D721Med (cell line): ENCODE results near the gene COL23A1.

Source experiments
- DNase-seq: peaks from one replicate; pipeline ENCODE4 v3.0.0; 2011; ENCODE audit warnings: low spot score; ENCODE audit not compliant: insufficient read length
- FAIRE-seq: peaks from 2 replicates; lab custom pipeline; 2011; peaks lifted over from hg19 to GRCh38; lab: Jason Lieb, UNC
- CTCF ChIP-seq: IDR thresholded peaks from 2 replicates; pipeline ENCODE4 v1.5.1; 2012; ENCODE audit warnings: mild to moderate bottlenecking, control low read depth; ENCODE audit not compliant: insufficient read depth; ENCODE audit errors: missing control alignments

Gene COL23A1

GRCh38 chr5:178350361-178351220 lies 239.6 kb downstream of the COL23A1 start:
- DNase-seq, result no peak
- TF ChIP-seq CTCF, result no peak
- no peak for FAIRE-seq

DNA sequence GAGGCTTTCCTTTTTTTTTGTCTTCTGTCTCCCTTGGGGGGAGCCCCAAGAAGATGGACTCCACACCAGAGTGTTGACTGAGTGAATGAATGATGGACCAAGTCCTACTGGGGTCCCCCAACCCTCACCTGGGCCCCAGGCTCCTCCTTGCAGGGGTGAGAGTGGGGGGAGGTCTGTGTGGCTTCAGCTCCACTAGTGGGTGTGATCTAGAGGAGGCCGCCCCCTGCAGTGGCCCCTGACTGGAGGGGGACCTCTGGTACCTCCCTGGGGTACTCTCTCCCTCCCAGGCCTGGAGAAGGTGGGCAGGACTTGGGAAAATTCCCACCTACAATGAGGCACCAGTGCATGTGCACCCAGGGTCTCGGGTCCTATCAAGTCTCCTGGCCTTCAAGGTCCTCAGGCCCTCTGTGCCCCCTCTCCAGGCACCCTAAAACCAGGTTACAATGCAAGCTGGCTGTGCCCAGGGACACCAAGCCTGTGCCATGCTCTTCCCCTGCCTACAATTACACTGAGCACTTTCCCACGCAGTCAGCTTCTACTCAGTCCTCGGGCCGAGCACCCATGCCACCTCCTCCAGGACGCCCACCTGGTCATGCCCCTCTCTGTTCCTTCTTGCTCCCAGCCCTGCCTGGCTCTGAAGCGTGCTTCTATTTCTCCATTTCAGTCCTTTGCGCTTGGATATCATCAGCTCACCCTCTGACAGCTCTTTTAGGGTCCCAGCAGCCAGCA lies 240.4 kb downstream of the COL23A1 start:
- no peak for TF ChIP-seq CTCF
- FAIRE-seq (no peak), DNase-seq (no peak)

- DNase-seq (no peak), FAIRE-seq (no peak)
- TF ChIP-seq CTCF, result no peak
These were observed 241.1 kb downstream of the COL23A1 start for GRCh38 chr5:178349075-178349511.

GRCh38 chr5:178348356-178349074 lies 241.7 kb downstream of the COL23A1 start:
- no peak for TF ChIP-seq CTCF
- DNase-seq (no peak), FAIRE-seq (no peak)

DNA sequence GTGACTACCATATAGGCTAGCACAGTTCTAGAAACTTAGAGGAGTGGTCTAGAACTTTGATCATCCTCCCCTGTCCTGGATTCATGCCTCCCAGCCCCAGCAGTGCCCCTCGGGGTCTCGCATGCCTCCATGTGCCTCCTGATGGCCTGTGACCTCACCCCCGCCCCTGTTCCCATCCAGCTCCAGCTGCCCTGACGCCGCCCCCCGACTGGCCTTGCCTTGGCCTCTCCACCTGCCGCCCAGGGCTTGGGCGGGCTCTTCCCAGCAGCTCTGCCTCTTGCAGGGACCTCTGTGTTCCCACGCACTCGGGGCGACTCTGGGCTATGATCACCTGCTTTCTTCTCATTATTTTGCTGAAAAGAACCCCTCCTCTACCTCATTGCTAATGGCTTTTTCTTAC lies 242.2 kb downstream of the COL23A1 start:
- DNase-seq (no peak), FAIRE-seq (no peak)
- no peak for TF ChIP-seq CTCF

DNA sequence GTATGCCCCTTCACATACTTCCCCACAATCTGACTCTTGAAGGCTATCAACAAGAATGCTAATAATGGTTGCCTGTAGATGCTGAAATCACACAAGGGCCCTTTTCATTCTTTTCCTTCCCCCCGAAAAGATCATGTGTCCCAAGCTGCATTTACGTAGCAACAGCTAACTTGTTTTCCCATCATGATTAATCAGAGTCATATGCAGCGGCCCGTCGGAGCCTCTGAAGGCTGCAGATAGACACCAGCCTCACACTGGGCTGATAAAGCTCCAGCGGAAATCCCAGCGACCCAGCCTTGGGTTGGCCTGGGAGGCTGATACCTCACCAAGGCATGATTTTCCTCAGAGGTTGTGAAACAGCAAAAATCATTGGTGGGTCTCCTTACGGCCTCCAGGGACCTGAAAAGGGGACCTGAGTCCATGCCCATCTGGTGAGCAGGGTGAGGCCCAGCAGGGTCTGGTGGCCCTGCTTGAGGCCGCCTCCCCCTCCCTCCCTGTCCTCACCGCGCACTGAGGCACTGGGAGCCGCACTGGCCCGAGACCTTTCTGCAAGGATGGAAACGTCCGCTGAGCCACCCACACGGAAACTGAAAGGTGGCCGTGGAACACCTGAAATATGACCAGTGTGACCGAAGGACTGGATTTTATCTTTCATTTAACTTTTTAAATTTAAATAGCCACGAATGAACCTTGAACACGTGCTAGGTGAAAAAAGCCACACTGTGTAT lies 243.4 kb downstream of the COL23A1 start:
- TF ChIP-seq CTCF, result no peak
- no peak for FAIRE-seq
- DNase-seq, result no peak
